H1 (cell line): ENCODE results near the gene CDIPT. TPM values are rescaled to one million over a fixed set of nuclear protein-coding genes. Genes with fewer than 3 reads are reported as not detected.
"Not testable (repeated sequence)": the region's sequence is repeated elsewhere in the genome, so short reads cannot be mapped to it uniquely, and the experiment has no call there.

Source experiments
- CTCF ChIA-PET: fragments of 300-600 bp; sonication (Branson Sonifier 250); formaldehyde crosslinking; loops from one replicate; lab custom pipeline; 2021; ENCODE audit not compliant: partially characterized antibody; lab: Charles Lee
- POLR2A ChIA-PET: fragments of 300-600 bp; sonication (Branson Sonifier 250); formaldehyde crosslinking; loops from one replicate; lab custom pipeline; 2021; ENCODE audit warnings: inconsistent platforms; ENCODE audit not compliant: partially characterized antibody; lab: Charles Lee
- DNase-seq, 2 experiments: peaks; one replicate each; pipeline versions ENCODE4 v3.0.0 to v3.0.0-alpha.2; 2010 to 2022; ENCODE audit warnings: low spot score in 2 of 2, low read depth in 1 of 2, mixed read lengths in 1 of 2
- FAIRE-seq: peaks from 2 replicates; lab custom pipeline; 2011; peaks lifted over from hg19 to GRCh38; lab: Jason Lieb, UNC
- H2AFZ ChIP-seq: 2 replicates; pipeline ENCODE4 v1.8.1; 2012; ENCODE audit warnings: low read length, inconsistent platforms
- H2AK5ac ChIP-seq: 2 replicates; pipeline ENCODE4 v1.6.1; 2013; ENCODE audit warnings: low read depth, low read length
- H2BK120ac ChIP-seq: replicated peaks from 2 replicates; pipeline ENCODE3; 2013; ENCODE audit warnings: low read depth, low read length, inconsistent platforms
- H2BK12ac ChIP-seq: 2 replicates; pipeline ENCODE4 v1.6.1; 2013; ENCODE audit warnings: low read depth, low read length
- H2BK15ac ChIP-seq: 2 replicates; pipeline ENCODE4 v1.6.1; 2013; ENCODE audit warnings: low read length
- H2BK20ac ChIP-seq: 2 replicates; pipeline ENCODE4 v1.6.1; 2013; ENCODE audit warnings: low read length
- H2BK5ac ChIP-seq: 2 replicates; pipeline ENCODE4 v1.6.1; 2013; ENCODE audit warnings: low read depth, low read length
- H3K14ac ChIP-seq: 2 replicates; pipeline ENCODE4 v1.6.1; 2013; ENCODE audit warnings: inconsistent platforms; ENCODE audit not compliant: insufficient read length
- H3K18ac ChIP-seq: 2 replicates; pipeline ENCODE4 v1.6.1; 2013; ENCODE audit warnings: low read length; ENCODE audit errors: extremely low read depth
- H3K23ac ChIP-seq: 2 replicates; pipeline ENCODE4 v1.6.1; 2013; ENCODE audit warnings: inconsistent platforms; ENCODE audit not compliant: insufficient read length
- H3K23me2 ChIP-seq: 2 replicates; pipeline ENCODE4 v1.6.1; 2013; ENCODE audit warnings: low read depth, low read length
- H3K27ac ChIP-seq: 2 replicates; pipeline ENCODE4 v1.6.1; 2011; ENCODE audit warnings: low read depth, low read length, inconsistent platforms
- H3K27me3 ChIP-seq, 4 experiments: replicated peaks in 1 of 4; 1 replicate in 1 of 4; 2 replicates in 3 of 4; pipeline versions ENCODE4 v1.6.1 to v1.8.1; 2011 to 2013; ENCODE audit warnings: low read length in 3 of 4, mild to moderate bottlenecking in 3 of 4, inconsistent platforms in 2 of 4, mixed read lengths in 2 of 4, moderate library complexity in 1 of 4; ENCODE audit not compliant: control insufficient read depth in 3 of 4, insufficient read depth in 3 of 4; ENCODE audit errors: extremely low read depth in 1 of 4
- H3K36me3 ChIP-seq, 4 experiments: 2 replicates each; pipeline versions ENCODE4 v1.6.1 to v1.8.1; 2011 to 2013; ENCODE audit warnings: mild to moderate bottlenecking in 4 of 4, low read length in 3 of 4, moderate library complexity in 2 of 4, control low read depth in 1 of 4, inconsistent platforms in 1 of 4; ENCODE audit not compliant: insufficient read depth in 4 of 4, control insufficient read depth in 2 of 4
- H3K4ac ChIP-seq: replicated peaks from 2 replicates; pipeline ENCODE3; 2013; ENCODE audit warnings: low read length, low read depth, mixed read lengths, inconsistent platforms; ENCODE audit not compliant: insufficient read length
- H3K4me1 ChIP-seq, 4 experiments: replicated peaks in 1 of 4; 1 replicate in 1 of 4; 2 replicates in 3 of 4; pipeline versions ENCODE4 v1.6.1 to v1.8.1; 2011 to 2013; ENCODE audit warnings: low read length in 3 of 4, inconsistent platforms in 2 of 4, mixed read lengths in 1 of 4; ENCODE audit not compliant: insufficient read depth in 4 of 4, control insufficient read depth in 3 of 4
- H3K4me2 ChIP-seq, 2 experiments: 2 replicates each; pipeline versions ENCODE4 v1.6.1 to v1.8.1; 2011 to 2013; ENCODE audit warnings: low read depth in 2 of 2, low read length in 2 of 2, control low read depth in 1 of 2, inconsistent platforms in 1 of 2, mild to moderate bottlenecking in 1 of 2; ENCODE audit not compliant: insufficient read depth in 1 of 2
- H3K4me3 ChIP-seq, 4 experiments: fragments of 200-600, 300-600 bp in 1 of 4; sonication (generic), shearing (Covaris generic), sonication (Bioruptor Twin) in 1 of 4; 2 replicates each; pipeline versions ENCODE4 v1.5.1 to v1.8.1; 2011 to 2016; ENCODE audit warnings: low read length in 4 of 4, low read depth in 3 of 4, control low read depth in 2 of 4, inconsistent platforms in 2 of 4, mild to moderate bottlenecking in 2 of 4, mixed read lengths in 1 of 4, moderate library complexity in 1 of 4; ENCODE audit not compliant: insufficient read depth in 2 of 4; ENCODE audit errors: extremely low read depth in 1 of 4
- H3K56ac ChIP-seq: replicated peaks from 2 replicates; pipeline ENCODE3; 2013; ENCODE audit warnings: low read depth, mild to moderate bottlenecking, mixed read lengths, low read length, inconsistent platforms; ENCODE audit not compliant: insufficient read length
- H3K79me1 ChIP-seq: 2 replicates; pipeline ENCODE4 v1.6.1; 2013; ENCODE audit warnings: low read depth, low read length, control low read depth
- H3K79me2 ChIP-seq, 2 experiments: 2 replicates each; pipeline versions ENCODE4 v1.6.1 to v1.8.1; 2012 to 2013; ENCODE audit warnings: low read length in 2 of 2, mild to moderate bottlenecking in 2 of 2, inconsistent platforms in 1 of 2; ENCODE audit not compliant: insufficient read depth in 2 of 2, control insufficient read depth in 1 of 2
- H3K9ac ChIP-seq, 4 experiments: replicated peaks in 1 of 4; 1 replicate in 1 of 4; 2 replicates in 3 of 4; pipeline versions ENCODE4 v1.6.1 to v1.8.1; 2011 to 2013; ENCODE audit warnings: low read depth in 3 of 4, low read length in 3 of 4, control low read depth in 2 of 4, mild to moderate bottlenecking in 2 of 4, moderate library complexity in 2 of 4, inconsistent platforms in 1 of 4; ENCODE audit errors: extremely low read depth in 1 of 4
- H3K9me3 ChIP-seq, 2 experiments: 2 replicates each; pipeline versions ENCODE4 v1.6.1 to v1.8.1; 2012 to 2013; ENCODE audit warnings: mild to moderate bottlenecking in 2 of 2, moderate library complexity in 2 of 2, control low read depth in 1 of 2, inconsistent platforms in 1 of 2, low read depth in 1 of 2, low read length in 1 of 2, mixed read lengths in 1 of 2; ENCODE audit not compliant: insufficient read depth in 2 of 2
- H4K20me1 ChIP-seq, 2 experiments: replicated peaks in 1 of 2; 2 replicates each; pipeline versions ENCODE3 to v1.8.1; 2011 to 2013; ENCODE audit warnings: inconsistent platforms in 2 of 2, low read length in 2 of 2, mild to moderate bottlenecking in 1 of 2; ENCODE audit not compliant: insufficient read depth in 2 of 2, control insufficient read depth in 1 of 2
- H4K5ac ChIP-seq: 2 replicates; pipeline ENCODE4 v1.6.1; 2013; ENCODE audit warnings: low read length, low read depth, mixed read lengths, inconsistent platforms; ENCODE audit not compliant: insufficient read length
- H4K8ac ChIP-seq: 2 replicates; pipeline ENCODE4 v1.8.0; 2013; ENCODE audit warnings: mild to moderate bottlenecking, moderate library complexity, low read length, inconsistent platforms; ENCODE audit not compliant: insufficient read depth; ENCODE audit errors: extremely low read depth
- H4K91ac ChIP-seq: replicated peaks from 2 replicates; pipeline ENCODE3; 2013; ENCODE audit warnings: low read length, mixed read lengths, inconsistent platforms; ENCODE audit not compliant: insufficient read length
- WGBS, 2 experiments: shearing (Covaris generic) in 1 of 2; methylation state at CpG; one replicate each; pipeline versions ENCODE4 v1.1.6 to v1.1.7; 2013 to 2015; ENCODE audit warnings: low lambda C conversion rate in 2 of 2, mixed read lengths in 2 of 2, inconsistent platforms in 1 of 2, low coverage in 1 of 2, missing lambda C conversion rate in 1 of 2; ENCODE audit not compliant: insufficient replicate concordance in 2 of 2, insufficient coverage in 1 of 2, insufficient read length in 1 of 2; ENCODE audit errors: extremely low coverage in 1 of 2, missing lambda C conversion rate in 1 of 2; 5-methylcytosine and 5-hydroxymethylcytosine counted together
- polyA plus RNA-seq, 7 experiments: library from polyadenylated mRNA; depleted of rRNA in 3 of 7; stranded (reverse) in 5 of 7; unstranded in 2 of 7; fragments of >200 nt in 5 of 7; fragments of 200-250 nt in 2 of 7; gene quantifications; 1 replicate in 5 of 7; 2 replicates in 1 of 7; 4 replicates in 1 of 7; pipeline versions ENCODE4 v1.2.1 to v1.2.3, GENCODE V29; 2011 to 2013; ENCODE audit warnings: missing spikeins in 2 of 7, mixed read lengths in 2 of 7
- total RNA-seq: library from RNA; stranded (reverse); fragmentation: NEBNext Ultra II Directional; extraction: Animal tissue kit (Norgen Biotek cat#: 25700); gene quantifications from 2 replicates; pipeline ENCODE4 v1.2.1, GENCODE V29; 2021

Gene CDIPT
- total and polyA plus RNA-seq, 2 of the 8 experiments (the other 6 are each of a cell fraction or from before 2014, with no cell fraction given) = 69.2 to 140 TPM

GRCh38 chr16:29889372-29889771 is 26.3 kb upstream of the CDIPT start:
- not testable (repeated sequence) for H4K8ac ChIP-seq, H4K91ac ChIP-seq, H4K20me1 ChIP-seq, H3K4ac ChIP-seq, H2AK5ac ChIP-seq, H2AFZ ChIP-seq, DNase-seq, H2BK120ac ChIP-seq, H3K23me2 ChIP-seq, H3K14ac ChIP-seq, H3K79me2 ChIP-seq, H3K27me3 ChIP-seq, H2BK5ac ChIP-seq, H3K4me2 ChIP-seq, H3K18ac ChIP-seq, H3K79me1 ChIP-seq, H3K4me3 ChIP-seq, H3K23ac ChIP-seq, H3K9me3 ChIP-seq, H3K9ac ChIP-seq, H2BK12ac ChIP-seq, H3K4me1 ChIP-seq, FAIRE-seq, H3K56ac ChIP-seq, H2BK15ac ChIP-seq, H4K5ac ChIP-seq, H2BK20ac ChIP-seq, H3K27ac ChIP-seq, H3K36me3 ChIP-seq
- ChIA-PET POLR2A (interaction anchor here (1.0 to 1.2 kb wide), 2 partner anchors 12 to 140 kb away, joined by 3 to 6 read pairs; no protein-coding TSS in a partner anchor), CTCF (interaction anchor here (1.4 to 1.6 kb wide), 3 partner anchors 10 to 115 kb away, joined by 3 to 5 read pairs (median 4); partner anchors contain the start of genes ASPHD1 and SEZ6L2)
- 96% methylated on average over 3 of the region's 3 CpGs; no CpG with 5 or more reads in 1 of the 2 experiments for WGBS, 2 experiments
